Trophoblast cell (in vitro differentiated cells and primary cell): ENCODE results near the gene SLC7A4.
"Not testable (repeated sequence)": the region's sequence is repeated elsewhere in the genome, so short reads cannot be mapped to it uniquely, and the experiment has no call there.

ENCODE experiments used
- DNase-seq, 2 donors: peaks; one replicate each; pipeline ENCODE4 v3.0.0-alpha.2; 2016
- H2AFZ ChIP-seq: 2 replicates; pipeline ENCODE4 v1.6.1; 2013; ENCODE audit warnings: low read length, moderate library complexity, mild to moderate bottlenecking; ENCODE audit not compliant: insufficient read depth, poor library complexity
- H2AK5ac ChIP-seq: 2 replicates; pipeline ENCODE4 v1.6.1; 2013; ENCODE audit warnings: mild to moderate bottlenecking, low read length
- H2BK120ac ChIP-seq: 2 replicates; pipeline ENCODE4 v1.6.1; 2013; ENCODE audit warnings: low read length, mild to moderate bottlenecking, moderate library complexity; ENCODE audit not compliant: insufficient read depth, poor library complexity
- H2BK12ac ChIP-seq: 2 replicates; pipeline ENCODE4 v1.6.1; 2013; ENCODE audit warnings: mild to moderate bottlenecking, low read length, moderate library complexity
- H2BK5ac ChIP-seq: 2 replicates; pipeline ENCODE4 v1.6.1; 2013; ENCODE audit warnings: low read length, low read depth, moderate library complexity, mild to moderate bottlenecking; ENCODE audit not compliant: poor library complexity
- H3K14ac ChIP-seq: 2 replicates; pipeline ENCODE4 v1.6.1; 2013; ENCODE audit warnings: mild to moderate bottlenecking, low read length
- H3K18ac ChIP-seq: 2 replicates; pipeline ENCODE4 v1.6.1; 2013; ENCODE audit warnings: mild to moderate bottlenecking, low read length
- H3K23ac ChIP-seq: 2 replicates; pipeline ENCODE4 v1.6.1; 2013; ENCODE audit warnings: low read length
- H3K27ac ChIP-seq: 2 replicates; pipeline ENCODE4 v1.5.1; 2013; ENCODE audit warnings: low read depth, mild to moderate bottlenecking, inconsistent platforms, low read length, moderate library complexity
- H3K27me3 ChIP-seq: 2 replicates; pipeline ENCODE4 v1.6.1; 2013; ENCODE audit warnings: inconsistent platforms, mild to moderate bottlenecking, low read length, moderate library complexity; ENCODE audit not compliant: insufficient read depth
- H3K36me3 ChIP-seq, 2 experiments: 1 replicate in 1 of 2; 2 replicates in 1 of 2; pipeline ENCODE4 v1.6.1; 2013; ENCODE audit warnings: low read length in 2 of 2, mild to moderate bottlenecking in 2 of 2, moderate library complexity in 1 of 2; ENCODE audit not compliant: insufficient read depth in 2 of 2, control insufficient read depth in 1 of 2
- H3K4ac ChIP-seq: 2 replicates; pipeline ENCODE4 v1.6.1; 2013; ENCODE audit warnings: low read depth, mild to moderate bottlenecking, low read length, moderate library complexity
- H3K4me1 ChIP-seq, 2 experiments: 1 replicate in 1 of 2; 2 replicates in 1 of 2; pipeline ENCODE4 v1.6.1; 2013; ENCODE audit warnings: low read length in 2 of 2, mild to moderate bottlenecking in 2 of 2, moderate library complexity in 1 of 2; ENCODE audit not compliant: insufficient read depth in 2 of 2, control insufficient read depth in 1 of 2
- H3K4me2 ChIP-seq: 2 replicates; pipeline ENCODE4 v1.6.1; 2013; ENCODE audit warnings: inconsistent platforms, mild to moderate bottlenecking, low read length, moderate library complexity
- H3K4me3 ChIP-seq: 2 replicates; pipeline ENCODE4 v1.5.1; 2013; ENCODE audit warnings: mild to moderate bottlenecking, low read depth, low read length, inconsistent platforms
- H3K79me1 ChIP-seq: one replicate; pipeline ENCODE4 v1.6.1; 2013; ENCODE audit warnings: low read length
- H3K79me2 ChIP-seq: 2 replicates; pipeline ENCODE4 v1.6.1; 2013; ENCODE audit warnings: low read length, mild to moderate bottlenecking; ENCODE audit not compliant: control insufficient read depth, insufficient read depth, poor library complexity
- H3K9ac ChIP-seq: 2 replicates; pipeline ENCODE4 v1.6.1; 2013; ENCODE audit warnings: mild to moderate bottlenecking, low read length
- H3K9me3 ChIP-seq: 2 replicates; pipeline ENCODE4 v1.6.1; 2013; ENCODE audit warnings: low read depth, mild to moderate bottlenecking, control low read depth, inconsistent platforms, low read length; ENCODE audit not compliant: insufficient read depth
- H4K12ac ChIP-seq: 2 replicates; pipeline ENCODE4 v1.6.1; 2013; ENCODE audit warnings: low read depth, mild to moderate bottlenecking, low read length, moderate library complexity
- H4K8ac ChIP-seq: 2 replicates; pipeline ENCODE4 v1.6.1; 2013; ENCODE audit warnings: low read depth, mild to moderate bottlenecking, low read length, moderate library complexity
- H4K91ac ChIP-seq: one replicate; pipeline ENCODE4 v1.6.1; 2013; ENCODE audit warnings: low read depth, mild to moderate bottlenecking, low read length, moderate library complexity
- WGBS: extraction: QIAGEN DNeasy Blood & Tissue Kit; methylation state at CpG from one replicate; pipeline ENCODE4 v1.1.7; 2013; ENCODE audit warnings: missing lambda C conversion rate; ENCODE audit not compliant: insufficient read length, insufficient coverage; ENCODE audit errors: extremely low coverage; 5-methylcytosine and 5-hydroxymethylcytosine counted together

SLC7A4 gene

DNA sequence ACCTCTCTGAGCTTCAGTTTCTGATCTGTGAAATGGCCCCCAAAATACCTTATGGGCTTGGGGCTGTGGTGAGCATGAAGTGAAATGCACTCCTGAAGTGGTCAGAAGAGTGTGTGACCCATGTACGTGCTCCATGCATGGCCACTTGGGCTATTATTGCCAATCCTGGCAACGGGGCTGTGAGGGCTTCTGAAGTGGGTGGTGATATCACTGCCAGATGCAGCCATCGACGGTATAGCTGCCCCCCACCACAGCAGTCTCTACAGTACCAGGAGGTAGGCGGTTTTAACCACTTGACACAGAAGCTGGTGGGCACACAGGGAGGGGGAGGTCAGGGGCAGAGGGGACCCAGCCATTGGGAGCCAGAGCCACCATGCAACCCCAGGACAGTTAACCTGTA is 16.1 kb upstream of the SLC7A4 start:
- H2AK5ac ChIP-seq, H3K79me1 ChIP-seq, H3K14ac ChIP-seq, H3K18ac ChIP-seq, H2BK5ac ChIP-seq, H2AFZ ChIP-seq, H3K27me3 ChIP-seq, H2BK12ac ChIP-seq, H2BK120ac ChIP-seq, H3K9me3 ChIP-seq, H3K79me2 ChIP-seq, H3K4me2 ChIP-seq, H4K12ac ChIP-seq, H4K91ac ChIP-seq, H3K4ac ChIP-seq, H3K36me3 ChIP-seq, H3K4me3 ChIP-seq, H3K23ac ChIP-seq, DNase-seq, H3K27ac ChIP-seq, H3K9ac ChIP-seq, H4K8ac ChIP-seq: not testable (repeated sequence)
- WGBS = no CpG with 5 or more reads among the region's 5 CpGs
- peaks cover 9 to 13% of the 10 kb centered on the region in 2 experiments for H3K4me1 ChIP-seq

DNA sequence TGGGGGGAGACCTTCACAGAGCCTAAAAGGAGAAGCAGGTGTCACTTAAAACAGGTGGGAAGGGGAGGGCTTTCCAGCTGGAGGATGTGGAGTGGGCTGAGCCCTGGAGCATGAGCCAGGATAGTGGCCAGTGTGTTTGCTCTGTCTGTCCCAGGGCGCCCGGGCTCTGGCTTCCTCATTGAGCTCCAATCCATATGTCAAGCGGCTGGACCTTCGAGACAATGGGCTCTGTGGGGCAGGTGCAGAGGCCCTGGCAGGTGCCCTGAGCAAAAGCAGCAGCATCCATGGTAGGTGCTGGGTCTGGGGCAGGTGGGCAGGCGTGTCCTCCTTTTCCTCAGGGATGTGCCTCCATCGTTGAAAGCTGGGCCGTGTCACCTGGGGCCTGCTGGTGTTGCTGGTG is 15.4 kb upstream of the SLC7A4 start:
- no CpG with 5 or more reads among the region's 7 CpGs for WGBS
- no peaks in the 10 kb centered on the region for H3K79me2 ChIP-seq
- no peak overlapping the region for H3K18ac ChIP-seq

DNA sequence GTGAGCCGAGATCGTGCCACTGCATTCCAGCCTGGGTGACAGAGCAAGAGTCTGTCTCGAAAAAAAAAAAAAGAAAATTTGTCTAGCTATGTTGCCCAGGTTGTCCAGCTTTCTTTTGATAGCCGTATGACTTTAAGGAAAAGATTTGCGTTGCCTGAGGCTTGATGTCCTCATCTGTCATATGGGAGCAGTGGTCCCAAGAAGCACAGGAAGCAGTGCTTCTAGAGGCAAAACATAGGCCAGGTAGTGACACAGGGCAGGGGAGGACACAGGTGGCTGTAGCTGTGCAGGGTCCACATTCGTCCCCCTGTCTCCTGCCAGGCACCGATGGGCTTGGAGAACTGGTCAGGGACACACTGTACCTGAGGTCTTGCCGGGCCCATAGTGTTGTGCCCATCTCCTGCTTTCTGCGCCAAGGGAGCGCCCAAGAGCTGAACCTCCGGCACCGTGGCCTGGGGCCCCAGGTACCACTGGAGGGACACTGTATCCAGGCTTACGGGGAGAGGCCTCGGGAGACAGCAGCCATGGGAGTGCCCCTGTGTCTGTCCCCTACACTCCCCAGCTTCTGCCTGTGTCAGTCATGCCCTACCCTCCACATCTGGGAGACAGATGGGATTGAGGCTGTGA is 14.8 kb upstream of the SLC7A4 start:
- no peak overlapping the region for H4K12ac ChIP-seq
- no peak overlapping the region for H4K91ac ChIP-seq
- no peak overlapping the region for H3K18ac ChIP-seq
- no peak overlapping the region for H3K14ac ChIP-seq
- H2AK5ac ChIP-seq = no peak overlapping the region
- H2BK120ac ChIP-seq = no peak overlapping the region
- H3K27me3 ChIP-seq = no peaks in the 10 kb centered on the region
- no peak overlapping the region for H2BK12ac ChIP-seq
- no peak overlapping the region for H3K4ac ChIP-seq
- no peak overlapping the region for H3K27ac ChIP-seq
- no peak overlapping the region for H3K4me3 ChIP-seq
- no peak overlapping the region for H4K8ac ChIP-seq
- no peak overlapping the region for H2AFZ ChIP-seq
- no peaks in the 10 kb centered on the region for H3K79me1 ChIP-seq
- no peaks in the 10 kb centered on the region for H3K79me2 ChIP-seq
- no peak overlapping the region for H2BK5ac ChIP-seq
- no peak overlapping the region for H3K23ac ChIP-seq
- no peak overlapping the region for H3K4me2 ChIP-seq
- H3K36me3 ChIP-seq = no peaks in the 10 kb centered on the region
- H3K9me3 ChIP-seq = no peaks in the 10 kb centered on the region
- peaks cover 9 to 13% of the 10 kb centered on the region in 2 experiments for H3K4me1 ChIP-seq
- peak; percentile 51 to 77 for DNase-seq
- no peak overlapping the region for H3K9ac ChIP-seq
- no CpG with 5 or more reads among the region's 14 CpGs for WGBS

More for the DNA sequence above, 15.4 kb upstream of the SLC7A4 start:
- Histone ChIP-seq H3K27me3 (no peaks in the 10 kb centered on the region), H3K4me1 (peaks cover 9 to 13% of the 10 kb centered on the region in 2 experiments), H3K79me1 (no peaks in the 10 kb centered on the region), H3K36me3 (no peaks in the 10 kb centered on the region), H2AK5ac (no peak overlapping the region), H2BK12ac (no peak overlapping the region), H3K9ac (no peak overlapping the region), H4K91ac (no peak overlapping the region), H2BK5ac (no peak overlapping the region), H3K4me2 (no peak overlapping the region), H4K12ac (no peak overlapping the region), H4K8ac (no peak overlapping the region), H3K23ac (no peak overlapping the region), H3K4me3 (no peak overlapping the region), H3K4ac (no peak overlapping the region), H2AFZ (no peak overlapping the region), H3K14ac (no peak overlapping the region), H3K27ac (no peak overlapping the region), H2BK120ac (no peak overlapping the region), H3K9me3 (no peaks in the 10 kb centered on the region)
- no peak for DNase-seq

DNA sequence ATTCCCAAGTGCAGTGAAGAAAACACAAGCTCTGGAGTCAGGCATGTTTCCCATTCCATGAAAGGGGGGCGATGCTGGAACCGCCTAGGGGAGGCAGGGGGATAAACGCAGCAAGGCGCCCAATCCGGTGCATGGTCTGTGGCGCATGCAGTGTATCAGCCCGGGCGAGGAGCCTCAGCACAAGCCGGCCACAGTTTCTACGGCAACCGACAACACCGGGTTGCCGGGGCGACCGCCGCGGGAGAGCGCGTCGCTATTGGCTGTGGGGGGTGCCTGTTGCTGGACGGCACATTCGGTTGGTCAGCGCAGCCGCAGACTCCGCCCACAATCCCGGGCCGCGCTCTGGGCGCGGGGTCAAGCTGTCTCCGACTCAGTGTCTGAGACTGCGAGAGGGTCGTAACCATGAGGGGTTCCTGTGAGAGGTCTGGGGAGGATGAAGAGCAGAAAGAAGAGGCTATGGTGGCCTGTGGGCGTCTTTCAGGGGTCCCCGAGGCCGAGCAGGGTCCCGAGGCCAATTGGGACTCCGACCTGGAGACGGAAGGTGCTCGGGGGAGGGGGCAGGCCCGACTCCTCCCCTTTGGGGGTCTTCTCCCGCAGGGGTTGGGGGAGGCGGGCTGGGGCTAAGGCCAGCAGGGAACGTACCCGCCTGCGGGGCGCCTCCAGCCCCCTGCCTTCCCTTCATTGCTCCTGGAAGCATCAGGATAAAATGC is 13.4 kb upstream of the SLC7A4 start, which contains the start of gene LRRC74B:
TSS of gene LRRC74B (plus strand) at position 362 of the 710 bp plus-strand sequence. CDS start at position 403, 41 bp downstream.
- no peaks in the 10 kb centered on the region for H3K36me3 ChIP-seq
- H2AK5ac ChIP-seq = no peak within 1 kb of the TSS
- H3K9me3 ChIP-seq = no peaks in the 10 kb centered on the region
- no peak within 1 kb of the TSS for H3K18ac ChIP-seq
- no peak within 1 kb of the TSS for H3K27ac ChIP-seq
- H4K91ac ChIP-seq = no peak within 1 kb of the TSS
- no peaks in the 10 kb centered on the region for H3K79me1 ChIP-seq
- no peak within 1 kb of the TSS for H3K14ac ChIP-seq
- no peak within 1 kb of the TSS for H3K9ac ChIP-seq
- peak within 1 kb of the TSS; percentile 68 for H2AFZ ChIP-seq
- no peaks in the 10 kb centered on the region for H3K79me2 ChIP-seq
- no peaks in the 10 kb centered on the region for H3K27me3 ChIP-seq
- peak within 1 kb of the TSS; percentile 100 for H3K4me2 ChIP-seq
- no CpG with 5 or more reads among the region's 47 CpGs for WGBS
- peak; percentile 93 to 95 for DNase-seq
- H2BK120ac ChIP-seq = no peak within 1 kb of the TSS
- no peak within 1 kb of the TSS for H3K4ac ChIP-seq
- H4K12ac ChIP-seq = no peak within 1 kb of the TSS
- H3K23ac ChIP-seq = no peak within 1 kb of the TSS
- H4K8ac ChIP-seq = peak within 1 kb of the TSS; percentile 33
- no peak within 1 kb of the TSS for H2BK5ac ChIP-seq
- peaks cover 6 to 9% of the 10 kb centered on the region in 2 experiments for H3K4me1 ChIP-seq
- no peak within 1 kb of the TSS for H2BK12ac ChIP-seq
- peak within 1 kb of the TSS; percentile 69 for H3K4me3 ChIP-seq
